GM12892 (cell line): ENCODE measurements around the gene CTSW.

ENCODE experiments used
- POLR2A ChIP-seq: IDR thresholded peaks from 2 replicates; pipeline ENCODE4 v1.6.1; 2011; ENCODE audit warnings: low read depth, low read length, control low read depth
- POLR2AphosphoS5 ChIP-seq: IDR thresholded peaks from 2 replicates; pipeline ENCODE4 v1.6.1; 2011; ENCODE audit warnings: low read depth, low read length, control low read depth
- TAF1 ChIP-seq: IDR thresholded peaks from 2 replicates; pipeline ENCODE4 v1.6.1; 2011; ENCODE audit warnings: low read depth, mild to moderate bottlenecking, control low read depth, low read length, borderline replicate concordance

DNA sequence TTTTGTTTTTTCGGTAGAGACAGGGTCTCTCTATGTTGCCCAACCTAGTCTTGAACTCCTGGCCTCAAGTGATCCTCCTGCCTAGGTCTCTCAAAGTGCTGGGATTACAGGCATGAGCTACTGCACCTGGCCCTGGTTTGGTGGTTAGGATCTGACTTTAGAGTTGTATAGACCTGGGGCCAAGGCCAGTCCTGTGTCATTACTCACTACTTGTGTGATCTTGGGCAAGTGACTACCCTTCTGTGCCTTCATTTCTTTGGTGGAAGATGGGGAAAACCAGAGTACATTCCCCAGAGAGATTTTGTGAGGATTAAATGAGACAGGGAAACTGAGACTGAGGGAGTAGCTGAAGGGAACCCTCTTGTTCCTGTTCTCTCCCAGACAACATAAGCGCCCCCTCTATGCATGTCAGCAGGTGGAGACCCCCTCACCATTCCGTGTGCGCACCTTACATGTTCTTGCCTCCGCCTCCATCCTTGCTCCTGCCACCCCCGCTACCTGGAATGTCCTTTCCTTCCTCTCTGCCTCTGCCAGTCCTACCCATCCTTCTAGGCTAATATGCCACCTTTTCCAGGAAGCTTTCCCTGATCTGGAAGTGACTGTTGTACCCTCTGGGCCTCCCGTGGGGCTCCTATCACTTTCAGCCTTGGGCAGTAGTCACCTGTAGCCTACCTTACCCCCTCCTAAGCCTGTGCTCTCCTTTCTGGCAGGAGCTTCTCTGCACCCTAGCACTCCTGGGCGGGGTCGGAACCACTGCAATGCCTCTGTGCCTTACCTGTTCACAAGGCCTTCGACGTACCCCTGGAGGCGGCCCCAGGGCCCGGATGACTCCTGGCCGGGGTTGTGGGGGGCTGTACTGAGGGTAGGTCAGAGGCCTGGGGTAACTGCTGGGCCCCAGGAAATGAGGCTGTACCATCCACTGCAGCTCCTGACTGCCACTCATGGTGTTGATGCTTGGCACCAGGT lies 16.7 kb downstream of the CTSW start:
- TF ChIP-seq POLR2A (no peak), TAF1 (no peak), POLR2AphosphoS5 (no peak)
